NCI-H2107 treated with DMSO at 0.1 percent for 48 hours (cell line): ENCODE data around the gene TTN.
A peak's percentile ranks its signal among the peaks of the same experiment; 100 is the strongest.

Source experiments
- DNase-seq: peaks from one replicate; lab custom pipeline; 2025; ENCODE audit not compliant: unreplicated experiment; lab: John Stamatoyannopoulos, UW

TTN gene

DNA sequence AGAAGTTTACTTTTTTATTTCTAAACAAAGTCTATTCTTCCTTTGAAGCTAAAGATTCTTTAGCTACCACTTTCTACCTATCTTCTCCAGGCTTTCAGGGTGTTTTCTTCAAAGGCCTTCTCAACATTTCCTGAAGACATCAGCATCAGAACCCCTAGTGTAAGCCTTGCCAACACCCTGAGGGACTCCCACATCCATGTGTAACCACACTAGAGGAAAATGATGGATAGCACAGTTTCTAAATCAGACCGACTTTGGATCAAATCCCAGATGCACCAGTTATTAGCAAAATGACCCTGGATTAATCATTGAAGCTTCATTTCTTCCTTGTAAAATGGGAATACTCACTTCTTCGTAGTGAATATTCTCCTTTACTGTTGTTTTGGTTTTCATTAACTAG is 4.7 kb upstream of the TTN start:
- no peak for DNase-seq

DNA sequence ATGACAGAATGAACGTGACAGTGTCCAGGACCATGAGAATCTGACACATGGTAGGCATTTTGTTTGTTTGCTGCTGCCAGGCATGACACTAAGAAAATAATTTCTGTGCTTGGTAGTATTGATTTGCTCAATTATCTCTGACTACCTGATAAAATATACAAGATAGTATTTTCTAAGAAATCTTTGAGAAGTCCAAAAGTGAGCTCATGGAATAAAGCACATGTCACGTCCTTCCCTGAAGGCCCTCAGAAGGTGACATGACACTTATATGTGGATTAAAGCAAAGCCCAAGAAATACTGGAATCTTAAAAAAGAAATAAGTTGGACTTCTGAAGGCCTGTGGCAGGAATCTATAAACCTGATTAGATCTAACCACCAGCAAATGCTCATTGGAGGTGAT is 3.8 kb upstream of the TTN start:
- DNase-seq: no peak

DNA sequence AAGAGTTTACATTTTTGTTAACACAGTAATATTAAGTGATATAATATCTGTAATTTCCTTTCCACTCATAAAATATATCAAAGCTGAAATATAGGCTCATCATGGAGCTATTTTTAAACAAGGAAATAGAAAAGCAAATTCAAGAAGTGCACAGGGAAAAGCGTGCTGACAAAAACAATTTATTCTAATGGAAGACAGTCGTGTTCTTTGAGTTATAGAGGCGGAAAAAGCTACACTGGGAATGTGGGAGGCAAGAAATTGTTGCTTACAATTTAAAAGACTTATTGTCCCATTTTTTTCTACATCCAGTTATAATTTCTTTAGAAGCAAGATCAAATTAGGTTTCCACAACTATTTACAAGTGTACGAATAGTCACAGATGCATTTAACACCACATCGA is 3.2 kb upstream of the TTN start:
- no peak for DNase-seq

DNA sequence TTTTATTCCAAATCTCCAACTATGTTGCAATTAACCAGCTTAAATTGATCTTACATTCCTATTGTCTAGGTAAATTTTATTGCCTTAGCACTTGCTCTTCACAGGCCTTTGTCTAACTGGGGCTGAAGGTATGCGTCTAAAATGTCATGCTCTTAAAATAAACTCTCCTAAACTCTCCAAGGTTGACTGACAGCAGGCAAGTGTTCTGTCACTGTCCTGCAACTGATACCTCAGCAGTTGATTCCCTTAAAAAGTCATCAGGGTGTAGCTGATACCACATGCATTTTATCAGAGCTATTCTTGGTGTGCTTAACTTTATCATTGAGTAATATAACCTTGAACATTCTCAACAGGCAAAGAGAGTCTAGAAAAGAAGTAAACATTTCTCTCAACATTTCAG is 680 bp downstream of the TTN start:
- no peak for DNase-seq

DNA sequence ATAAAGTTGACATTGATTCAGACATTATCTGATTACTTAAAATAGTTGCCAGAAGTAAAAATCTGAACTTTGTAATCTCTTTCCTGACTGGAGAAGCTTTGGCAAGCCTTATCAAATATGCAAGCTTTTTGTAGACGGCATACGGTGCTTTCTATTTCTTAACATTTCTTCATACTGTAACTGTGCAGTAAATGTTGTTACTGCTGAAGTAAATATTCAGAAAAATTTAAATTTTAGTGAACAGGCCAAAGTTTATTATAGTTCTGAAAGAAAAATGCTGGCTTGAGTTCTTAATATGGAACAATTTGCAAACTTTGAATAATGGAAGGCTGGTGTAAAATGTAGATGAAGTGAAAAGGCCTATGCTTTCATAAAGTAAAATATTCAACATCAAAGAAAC is 1.8 kb downstream of the TTN start:
- no peak for DNase-seq

DNA sequence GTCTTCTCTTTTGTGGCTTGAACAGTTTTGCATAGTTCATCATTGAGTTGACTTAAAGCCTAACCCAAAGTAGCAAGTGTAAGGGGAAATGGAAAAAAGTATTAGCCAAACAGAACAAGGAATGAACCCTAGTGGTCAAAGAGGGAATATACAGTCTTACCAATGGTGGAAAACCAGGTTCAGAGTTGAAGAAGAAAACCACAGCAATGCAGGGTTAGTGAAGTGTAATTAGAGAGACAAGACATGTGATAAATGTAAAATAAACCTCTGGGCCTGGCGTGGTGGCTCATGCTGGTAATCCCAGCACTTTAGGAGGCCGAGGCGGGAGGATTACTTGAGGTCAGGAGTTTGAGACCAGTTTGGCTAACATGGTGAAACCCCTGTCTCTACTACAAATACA is 2.4 kb downstream of the TTN start:
- no peak for DNase-seq

DNA sequence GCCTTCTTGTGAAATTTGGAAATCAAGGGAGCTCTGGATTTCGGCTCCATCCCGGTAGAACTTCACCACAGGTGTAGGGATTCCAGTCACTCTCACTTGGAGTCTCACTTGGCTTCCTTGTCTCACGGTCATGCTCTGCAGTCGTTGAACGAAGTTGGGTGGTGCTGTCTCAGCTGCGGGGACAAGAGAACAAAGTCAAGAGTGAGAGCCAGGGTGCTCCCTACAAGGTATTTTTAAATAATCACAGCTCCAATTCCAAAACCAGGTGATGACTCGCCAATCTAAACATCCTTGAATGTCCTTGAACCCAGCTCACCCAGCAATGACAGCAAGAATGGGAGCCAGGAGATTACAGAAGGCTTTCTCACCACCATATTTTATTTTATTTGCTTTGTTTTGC is 6.7 kb downstream of the TTN start:
- DNase-seq: no peak

DNA sequence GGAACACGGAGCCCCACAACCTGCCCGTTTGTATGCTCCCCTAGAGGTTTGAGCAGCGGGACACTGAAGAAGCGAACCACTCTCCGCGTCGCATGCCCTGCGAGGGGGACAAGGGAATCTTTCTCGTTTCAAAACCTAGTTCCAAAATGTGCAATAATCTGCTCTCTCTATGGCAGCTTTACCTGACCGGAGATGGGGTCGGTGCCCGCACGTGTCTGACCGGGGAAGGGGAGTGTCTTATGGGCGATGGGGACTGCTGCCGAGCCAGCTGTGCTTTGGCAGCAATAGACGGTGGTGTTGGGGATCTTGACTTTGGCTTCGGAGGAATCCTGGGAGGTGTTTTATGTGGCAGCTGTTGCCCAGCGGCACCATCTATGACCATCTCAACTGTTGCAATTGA is 7.9 kb downstream of the TTN start:
- DNase-seq: no peak

DNA sequence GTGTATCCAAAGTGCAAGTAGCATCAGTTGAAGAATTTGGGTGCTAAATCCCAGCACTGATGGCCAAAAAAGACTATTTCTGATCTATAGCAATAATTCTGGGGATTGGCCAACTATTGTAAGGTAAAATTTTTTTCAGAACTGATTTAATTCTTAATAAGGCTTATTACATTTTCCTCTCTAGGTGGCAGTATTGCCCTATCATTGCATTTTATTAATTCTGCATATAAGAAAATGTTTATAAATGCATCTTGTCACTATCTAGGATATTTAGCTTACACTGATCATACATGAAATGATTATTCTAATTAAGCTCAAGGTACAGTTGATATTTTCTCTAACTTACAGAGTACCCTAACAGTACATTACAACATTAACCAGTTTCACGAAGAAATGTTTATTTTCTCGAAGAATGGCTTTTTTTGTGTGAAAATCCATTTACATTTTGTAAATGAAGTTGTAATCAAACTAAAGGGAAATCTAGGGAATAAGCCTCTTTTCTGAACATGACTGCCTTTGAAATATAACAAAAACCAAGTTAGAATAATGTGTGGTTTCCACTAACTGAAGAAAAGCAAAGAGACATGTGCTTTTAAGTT is 11.0 kb downstream of the TTN start:
- DNase-seq: peak; percentile 8

DNA sequence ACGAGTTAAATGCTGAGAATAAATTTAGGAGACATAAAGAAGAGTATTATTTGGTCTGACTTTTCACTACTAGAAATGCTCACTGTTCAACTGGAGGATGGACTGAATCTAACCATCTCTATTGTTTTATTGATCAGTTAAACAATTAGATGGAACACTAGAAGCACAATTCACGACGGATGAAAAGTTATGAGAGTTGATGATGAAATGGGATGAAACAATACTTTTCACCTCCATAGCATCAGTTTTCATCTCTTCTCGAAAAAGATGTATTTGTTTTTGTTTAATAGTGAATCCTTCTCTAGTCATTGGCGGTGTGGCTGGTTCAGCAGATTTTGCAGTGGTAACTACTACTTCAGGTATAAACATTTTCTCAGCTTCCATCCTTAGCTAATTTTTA is 19.3 kb downstream of the TTN start:
- DNase-seq: no peak

DNA sequence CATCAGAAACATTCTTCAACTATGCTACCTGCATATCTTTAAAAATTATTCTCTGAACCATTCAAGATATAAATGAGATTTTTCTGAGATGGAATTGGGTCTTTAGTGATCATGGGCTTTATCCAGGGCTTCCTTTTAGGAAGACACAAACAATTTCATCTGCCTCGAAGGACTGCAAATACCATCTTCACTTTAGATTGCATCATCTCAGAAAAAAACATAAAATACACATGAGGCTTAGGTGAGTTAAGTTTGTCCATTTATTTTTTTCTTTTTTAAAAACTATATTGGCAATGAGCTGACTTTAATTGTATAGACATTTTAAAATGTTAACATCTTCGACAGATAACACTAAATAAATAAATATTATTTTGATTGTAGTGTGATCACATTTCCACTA is 20.1 kb downstream of the TTN start:
- no peak for DNase-seq

DNA sequence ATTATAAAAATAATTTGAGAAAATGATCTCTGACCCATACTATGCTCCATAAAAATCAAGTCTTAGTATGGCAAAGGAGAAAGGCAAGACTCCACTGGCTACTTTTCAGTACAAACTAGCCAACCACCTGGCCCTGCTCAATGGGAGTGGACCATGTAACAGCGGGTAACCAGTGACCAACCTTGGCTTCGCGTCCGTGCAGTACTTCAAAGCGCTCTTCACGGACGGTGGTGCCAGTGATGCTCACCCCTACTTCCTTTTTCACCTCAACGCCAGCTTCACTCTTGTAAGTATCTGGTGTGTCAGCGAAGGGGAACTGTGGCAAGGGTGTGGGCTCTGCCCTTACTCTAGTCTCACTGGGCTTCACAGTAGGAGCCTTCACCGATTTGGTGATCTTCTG is 23.3 kb downstream of the TTN start:
- DNase-seq: no peak

DNA sequence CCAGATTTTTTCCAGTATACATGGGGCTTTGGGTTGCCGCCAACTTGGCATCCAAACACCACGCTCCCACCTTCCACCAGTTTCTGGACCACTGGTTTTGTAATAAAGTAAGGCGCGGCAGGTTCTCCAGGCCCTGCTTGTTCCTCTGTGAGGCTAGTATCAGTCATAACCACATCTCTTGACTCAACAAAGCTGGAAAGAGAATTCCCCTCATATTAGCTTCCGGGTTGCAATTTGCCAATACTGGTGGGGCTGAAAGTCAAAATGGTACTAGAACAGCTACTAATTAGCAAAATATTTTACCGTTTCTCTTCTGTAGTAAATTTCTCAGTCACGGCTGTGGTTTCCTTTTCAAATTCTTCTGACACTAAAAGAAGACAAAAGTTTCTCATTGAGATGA is 25.0 kb downstream of the TTN start:
- no peak for DNase-seq

DNA sequence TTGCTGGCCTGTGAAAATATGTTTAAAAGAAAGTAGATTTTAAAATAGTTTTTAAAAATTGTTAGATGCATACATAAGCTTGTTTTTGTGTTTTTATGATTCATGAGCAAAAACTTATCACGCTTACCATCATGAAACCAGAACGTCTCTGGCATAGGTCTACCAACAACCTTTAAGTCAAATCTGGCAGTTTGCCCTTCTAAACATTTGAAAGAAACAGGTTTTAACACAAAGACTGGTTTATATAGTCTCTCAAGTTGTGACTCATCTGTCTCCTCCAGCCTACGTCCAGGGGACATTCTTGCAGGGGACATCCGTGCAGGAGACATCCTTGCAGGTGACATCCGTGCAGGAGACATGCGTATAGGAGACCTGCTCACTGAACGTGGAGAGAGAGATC is 29.6 kb downstream of the TTN start:
- DNase-seq: no peak

DNA sequence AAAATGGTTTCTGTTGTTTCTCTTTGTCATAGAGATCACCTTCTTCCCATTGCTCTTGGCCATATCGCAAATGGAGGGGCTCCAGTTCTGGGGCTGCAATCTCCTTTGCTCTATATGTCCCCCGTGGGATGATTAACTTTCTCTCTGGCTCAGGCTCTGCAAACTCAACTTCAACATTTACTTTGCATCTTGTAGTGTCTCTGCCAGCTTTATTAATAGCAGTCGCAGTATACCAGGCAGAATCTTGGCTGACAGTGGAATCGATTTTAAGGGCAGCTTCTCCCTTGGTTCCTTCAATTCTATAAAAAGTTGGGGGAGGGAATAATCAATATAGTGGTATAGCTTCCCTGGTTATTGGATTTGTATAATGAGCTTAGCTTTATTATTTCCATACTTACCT is 30.5 kb downstream of the TTN start:
- no peak for DNase-seq

DNA sequence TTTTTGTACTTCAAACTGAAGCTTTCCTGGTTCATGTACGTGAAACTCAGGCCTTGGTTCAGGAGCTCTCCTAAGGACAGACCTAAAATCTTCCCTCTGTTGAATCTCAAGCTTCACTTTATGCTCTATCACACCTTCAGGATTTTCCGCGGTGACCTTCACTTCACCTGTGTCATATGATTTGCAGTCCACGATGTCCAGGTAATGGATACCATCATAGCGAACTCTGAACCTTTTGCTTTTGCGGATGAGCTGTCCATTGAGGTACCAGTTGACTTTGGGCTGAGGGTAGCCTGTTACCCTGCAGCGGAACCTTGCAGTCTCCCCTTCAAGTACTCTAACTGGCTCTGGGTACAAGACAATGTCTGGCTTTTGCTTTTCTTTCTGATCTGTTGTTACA is 31.2 kb downstream of the TTN start:
- no peak for DNase-seq

DNA sequence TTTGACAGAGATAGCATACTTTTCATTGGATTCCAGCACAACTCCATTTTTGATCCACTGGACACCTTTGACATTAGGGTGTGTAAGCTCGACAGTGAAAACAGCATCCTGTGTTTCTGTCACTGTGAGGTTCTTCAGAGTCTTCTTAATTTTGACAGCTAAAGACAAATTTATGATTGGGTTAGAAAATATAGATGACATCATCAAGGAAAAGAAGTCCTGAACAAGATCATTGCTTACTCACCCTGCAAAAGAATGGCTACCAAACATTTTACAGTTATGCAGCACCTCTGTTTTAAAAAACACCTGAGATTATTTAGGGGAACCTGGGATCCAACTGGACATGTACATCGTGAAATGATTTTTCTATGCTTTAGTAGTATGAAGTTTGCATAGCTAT is 36.7 kb downstream of the TTN start:
- no peak for DNase-seq

DNA sequence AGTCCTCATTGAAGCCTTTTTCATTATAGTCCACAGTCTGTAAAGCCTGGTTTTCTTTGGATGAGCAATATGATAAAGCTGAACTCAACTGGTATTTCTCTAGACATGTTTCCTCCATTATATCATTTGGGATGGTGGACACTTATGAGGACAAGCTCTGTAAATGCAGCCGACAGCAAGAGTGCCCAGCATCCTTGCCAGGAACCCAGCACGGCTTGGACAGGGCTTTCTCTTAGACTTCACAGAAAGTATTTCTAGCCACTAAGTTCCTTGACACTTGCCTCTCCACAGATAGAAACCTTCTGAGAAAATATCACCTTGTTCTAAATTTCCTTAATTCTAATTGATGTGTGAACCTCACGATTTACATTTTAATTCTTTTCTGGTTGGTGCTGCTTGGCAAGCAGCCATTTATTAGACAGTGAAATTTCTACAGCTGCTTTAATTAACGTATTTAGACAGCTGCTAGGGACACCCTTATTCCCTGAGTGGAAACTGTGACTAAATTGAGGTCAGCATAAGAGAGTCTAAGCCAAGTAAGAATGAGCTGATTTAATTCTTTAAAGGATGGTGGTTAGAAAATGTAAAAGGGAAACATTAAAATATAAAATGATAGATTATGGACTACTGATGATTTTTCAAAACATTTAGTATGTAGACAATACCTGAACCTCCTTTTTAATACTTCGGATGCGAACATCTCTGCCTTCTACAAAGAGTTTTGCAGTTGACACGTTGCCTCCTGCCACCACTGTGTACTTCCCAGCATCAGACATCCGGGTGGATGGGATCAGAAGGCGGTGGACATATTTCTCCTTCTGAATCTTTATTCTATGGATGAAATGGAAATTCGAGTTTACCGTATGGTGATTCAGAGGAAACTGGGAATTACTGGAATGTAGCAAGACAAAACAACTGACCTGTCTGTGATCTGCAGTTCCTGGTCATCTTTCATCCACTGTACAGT is 39.8 kb downstream of the TTN start:
- DNase-seq: no peak

DNA sequence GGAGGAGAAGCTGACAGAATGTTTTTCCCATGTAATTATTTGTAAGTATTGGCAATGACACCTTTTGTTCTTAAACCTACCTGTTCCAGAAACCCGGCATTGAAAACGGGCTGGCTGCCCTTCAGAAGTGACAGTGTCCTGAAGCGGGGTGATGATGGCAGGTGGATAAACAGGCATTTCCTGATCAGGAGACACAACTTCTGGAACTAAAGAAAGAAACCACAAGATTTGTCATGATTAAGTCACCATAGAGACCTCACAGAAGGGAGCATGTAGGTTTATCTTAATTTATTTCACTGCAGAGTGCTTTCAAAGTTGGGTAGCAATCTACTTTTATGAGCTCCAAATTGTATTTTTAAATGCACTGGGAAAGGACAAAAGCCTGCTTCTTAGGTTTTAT is 43.1 kb downstream of the TTN start:
- no peak for DNase-seq

DNA sequence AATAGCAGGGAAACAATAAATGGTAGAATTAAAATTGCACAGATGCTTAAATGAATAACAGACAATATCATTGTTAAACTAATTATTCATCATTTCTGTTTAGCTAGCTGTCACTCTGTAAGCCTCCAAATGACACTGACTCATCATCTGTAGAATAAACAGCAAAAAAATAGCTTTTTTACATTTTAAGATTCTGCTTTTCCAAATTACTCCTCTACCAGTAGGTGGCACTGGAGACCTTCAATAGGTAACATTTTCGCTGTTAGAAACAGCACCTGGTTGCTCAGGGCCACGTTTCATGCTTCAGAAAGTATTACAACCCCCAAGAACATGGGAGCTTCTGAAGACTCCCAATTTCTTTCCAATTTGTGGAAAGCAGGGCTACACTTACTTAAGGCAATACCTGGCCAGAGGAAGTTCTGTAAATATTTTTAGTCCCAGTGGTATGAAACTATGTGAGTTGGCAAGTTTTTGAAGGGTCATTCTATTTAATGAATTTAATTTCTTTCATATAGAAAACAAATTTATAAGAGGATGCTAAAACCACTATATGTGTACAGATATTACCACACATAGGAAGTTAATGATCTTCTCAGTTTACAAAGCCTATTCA is 45.4 kb downstream of the TTN start:
- peak; percentile 22 for DNase-seq

DNA sequence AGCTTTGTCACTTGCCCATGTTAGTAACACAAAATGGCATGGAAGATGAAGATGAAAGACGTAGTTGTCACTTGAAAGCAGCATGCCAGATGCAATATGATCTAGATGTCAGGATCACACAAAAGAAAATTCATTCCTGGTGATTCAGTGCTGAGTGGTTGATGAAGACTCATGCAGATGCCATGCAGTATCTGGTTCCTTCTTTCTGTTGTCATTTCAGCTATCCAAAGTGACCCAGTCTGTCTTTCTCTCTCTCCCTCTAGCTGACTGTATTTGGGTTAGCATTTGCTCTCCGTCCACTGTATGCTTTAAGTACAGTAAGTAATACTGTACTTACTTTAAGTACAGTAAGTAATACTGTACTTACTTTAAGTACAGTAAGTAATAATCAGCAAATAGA is 50.4 kb downstream of the TTN start:
- DNase-seq: no peak

DNA sequence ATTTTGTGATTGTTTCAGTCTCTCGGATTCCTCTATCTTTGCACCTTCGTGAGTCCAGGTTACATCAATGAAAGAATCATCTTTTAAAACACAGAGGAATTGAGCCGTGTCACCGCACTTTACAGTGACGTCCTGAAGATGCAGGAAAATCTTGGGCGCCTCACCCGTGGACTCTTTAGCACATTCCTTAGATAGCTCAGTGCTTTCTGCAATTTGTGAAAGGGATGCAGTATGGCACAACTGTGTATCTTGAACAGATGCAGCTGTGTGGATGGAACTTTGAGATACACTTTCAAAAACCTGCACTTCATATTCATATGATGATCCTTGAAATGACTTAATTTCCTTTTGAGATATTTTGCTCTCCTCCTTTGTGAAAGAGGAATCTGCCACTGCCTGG is 50.9 kb downstream of the TTN start:
- DNase-seq: no peak
